Psoas muscle (tissue), 8 donors: ENCODE measurements around the gene PRRT1. TPM values are rescaled to one million over a fixed set of nuclear protein-coding genes. Genes with fewer than 3 reads are reported as not detected.

Source experiments
- ATAC-seq, 4 donors: fragments of 200-7000 bp; cut with Tn5 transposase; one replicate each; pipeline ENCODE4 v1.9.1; 2020; ENCODE audit warnings: moderate library complexity in 3 of 4, mild to moderate bottlenecking in 2 of 4
- DNase-seq, 2 donors: peaks; one replicate each; pipeline ENCODE4 v3.0.0-alpha.2; 2020
- H3K27ac ChIP-seq: fragments of 200-600 bp; one replicate; pipeline ENCODE4 v1.8.0; 2022
- H3K27me3 ChIP-seq, 3 donors: fragments of 200-600 bp in 1 of 3; one replicate each; pipeline versions ENCODE4 v1.6.1 to v1.8.0; 2013 to 2022; ENCODE audit warnings: low read length in 2 of 3, mild to moderate bottlenecking in 2 of 3, moderate library complexity in 1 of 3; ENCODE audit not compliant: insufficient read depth in 3 of 3
- H3K36me3 ChIP-seq, 2 donors: fragments of 200-600 bp in 1 of 2; one replicate each; pipeline versions ENCODE4 v1.6.1 to v1.8.0; 2013 to 2022; ENCODE audit warnings: low read depth in 1 of 2, mild to moderate bottlenecking in 1 of 2, moderate library complexity in 1 of 2; ENCODE audit not compliant: insufficient read depth in 1 of 2
- H3K4me1 ChIP-seq: fragments of 200-600 bp; one replicate; pipeline ENCODE4 v1.8.0; 2022
- H3K4me3 ChIP-seq: fragments of 200-600 bp; one replicate; pipeline ENCODE4 v1.8.0; 2022; ENCODE audit warnings: mild to moderate bottlenecking
- H3K9me3 ChIP-seq: fragments of 200-600 bp; one replicate; pipeline ENCODE4 v1.8.0; 2022
- CTCF ChIP-seq: fragments of 200-600 bp; IDR thresholded peaks from one replicate; pipeline ENCODE4 v1.8.0; 2022; ENCODE audit warnings: antibody characterized with exemption
- WGBS, 3 donors: extraction: QIAGEN DNeasy Blood & Tissue Kit; methylation state at CpG; one replicate each; pipeline versions ENCODE4 v1.1.6 to v1.1.7; 2013; 5-methylcytosine and 5-hydroxymethylcytosine counted together
- intact Hi-C, 2 donors: fragments of 100-400 bp; cut with DNase I; formaldehyde crosslinking; loops; one replicate each; pipeline versions ENCODE4 v1.11.0 to v1.14.2; 2022
- polyA plus RNA-seq, 3 donors: library from polyadenylated mRNA; stranded (reverse); fragments of 200-250 nt; gene quantifications; one replicate each; pipeline ENCODE4 v1.2.3, GENCODE V29; 2013
- total RNA-seq, 4 donors: library from RNA; stranded (reverse); fragmentation: NEBNext Ultra II Directional in 2 of 4; extraction: Animal tissue kit (Norgen Biotek cat#: 25700) in 2 of 4; gene quantifications; one replicate each; pipeline versions ENCODE4 v1.2.1 to v1.2.4, GENCODE V29; 2021 to 2023
- donor health status: healthy with polysubstance abuse.
- donor health status: DM: no; HTN: no; CAD: no; lungs with moderate emphysema.
- donor health status: Bipolar disorder and iron deficiency.
- donor health status: healthy.
- donor health status: DM: yes; HTN: yes; CAD: no.
- donor health status: DM: no; HTN: no; CAD: no.
- donor health status: DM: no; HTN: no; CAD: no.
- donor health status: DM: yes; HTN: yes; CAD: no.

PRRT1 gene
- total and polyA plus RNA-seq, 7 donors, result 0.08 to 0.51 (median 0.22) TPM

GRCh38 chr6:32129297-32130088 lies 22.2 kb downstream of the PRRT1 start:
- Histone ChIP-seq H3K4me1 (peaks cover 26% of the 10 kb centered on the region), H3K4me3 (peak overlapping the region; percentile 95), H3K9me3 (no peaks in the 10 kb centered on the region), H3K36me3 (peaks cover under 1 to 28% of the 10 kb centered on the region in 2 donors), H3K27ac (peak overlapping the region; percentile 89), H3K27me3 (no peaks in the 10 kb centered on the region)
- intact Hi-C loops, result loop anchor here (2.0 to 5.0 kb wide), 3 partner anchors 47 to 1158 kb away; partner anchors contain the start of genes AGPAT1 (in 2 of the 2), PFDN6 (in 1 of the 2), RNF5 (in 1 of the 2) and WDR46 (in 1 of the 2)
- ATAC-seq, result peak in 3 of 4 donors; percentile 49 to 69 (median 51)
- no peak for TF ChIP-seq CTCF
- DNase-seq, result peak in 1 of 2 donors; percentile 10
- 26 to 32% (median 27%) methylated on average over 22 of the region's 22 CpGs for WGBS, 3 donors

- DNase-seq, result no peak
- peaks cover 4 to 35% of the 10 kb centered on the region in 2 donors for H3K36me3 ChIP-seq
- no peak for TF ChIP-seq CTCF
- WGBS, 3 donors, result 63 to 74% (median 70%) methylated on average over 13 of the region's 13 CpGs
- H3K27me3 ChIP-seq, result no peaks in the 10 kb centered on the region
- peak overlapping the region; percentile 89 for H3K27ac ChIP-seq
- ATAC-seq, result no peak
- H3K9me3 ChIP-seq, result no peaks in the 10 kb centered on the region
- peak overlapping the region; percentile 95 for H3K4me3 ChIP-seq
- intact Hi-C loops, result loop anchor here (2.0 to 5.0 kb wide), 3 partner anchors 48 to 1158 kb away; partner anchors contain the start of genes AGPAT1 (in 2 of the 2), PFDN6 (in 1 of the 2), RNF5 (in 1 of the 2) and WDR46 (in 1 of the 2)
- peaks cover 26% of the 10 kb centered on the region for H3K4me1 ChIP-seq
Observed at GRCh38 chr6:32128751-32129296, 22.9 kb downstream of the PRRT1 start.

GRCh38 chr6:32127717-32128592 lies 23.8 kb downstream of the PRRT1 start, which contains the start of gene ATF6B:
Gene ATF6B (minus strand): TSS chr6:32128246. CDS start chr6:32128207, 39 bp downstream.
- intact Hi-C loops, result loop anchor here (2.0 to 5.0 kb wide), 3 partner anchors 49 to 1159 kb away; partner anchors contain the start of genes AGPAT1 (in 2 of the 2), PFDN6 (in 1 of the 2), RNF5 (in 1 of the 2) and WDR46 (in 1 of the 2)
- WGBS, 3 donors, result 0 to 1% (median 0%) methylated on average over 44 of the region's 44 CpGs
- Histone ChIP-seq H3K4me3 (peak within 1 kb of the TSS; percentile 95), H3K9me3 (no peaks in the 10 kb centered on the region), H3K27me3 (no peaks in the 10 kb centered on the region), H3K27ac (peak within 1 kb of the TSS; percentile 89), H3K4me1 (peaks cover 26% of the 10 kb centered on the region), H3K36me3 (peaks cover 4 to 43% of the 10 kb centered on the region in 2 donors)
- ATAC-seq (peak; percentile 92 to 96 (median 96)), DNase-seq (peak; percentile 99)
- TF ChIP-seq CTCF, result no peak

GRCh38 chr6:32127409-32127716 lies 24.4 kb downstream of the PRRT1 start:
- intact Hi-C loops, result loop anchor here (5.0 kb wide), 2 partner anchors 50 to 1160 kb away; partner anchors contain the start of genes AGPAT1 (in 1 of the 2), PFDN6 (in 1 of the 2), RNF5 (in 1 of the 2) and WDR46 (in 1 of the 2)
- no peaks in the 10 kb centered on the region for H3K27me3 ChIP-seq
- no peaks in the 10 kb centered on the region for H3K9me3 ChIP-seq
- 3 to 5% (median 3%) methylated on average over 8 to 9 of the region's 9 CpGs for WGBS, 3 donors
- no peak for ATAC-seq
- peaks cover 26% of the 10 kb centered on the region for H3K4me1 ChIP-seq
- H3K4me3 ChIP-seq, result peak overlapping the region; percentile 95
- H3K36me3 ChIP-seq, result peaks cover 4 to 48% of the 10 kb centered on the region in 2 donors
- TF ChIP-seq CTCF, result no peak
- peak overlapping the region; percentile 86 for H3K27ac ChIP-seq
- no peak for DNase-seq
